Measurements from ENCODE around the gene ELMOD3. TPM values are rescaled to one million over a fixed set of nuclear protein-coding genes. Genes with fewer than 3 reads are reported as not detected.
"Not testable (repeated sequence)": the region's sequence is repeated elsewhere in the genome, so short reads cannot be mapped to it uniquely, and the experiment has no call there.

ELMOD3 gene
- total RNA-seq, 1 donor from 2014 or later: 10.4 TPM

- intact Hi-C loops (cut with micrococcal nuclease): no loop called here
- DNase-seq: no peak
- peak; percentile 3 for ATAC-seq
Observed at GRCh38 chr2:85435220-85435958, 80.8 kb downstream of the ELMOD3 start.

- ATAC-seq: no peak
- intact Hi-C loops (cut with micrococcal nuclease): no loop called here
- DNase-seq: no peak
Observed at GRCh38 chr2:85435981-85436835, 81.6 kb downstream of the ELMOD3 start.

GRCh38 chr2:85436836-85437487, 82.4 kb downstream of the ELMOD3 start:
- ATAC-seq (no peak), DNase-seq (no peak)
- intact Hi-C loops (cut with micrococcal nuclease): no loop called here

- intact Hi-C loops (cut with micrococcal nuclease): no loop called here
- ATAC-seq (peak; percentile 83), DNase-seq (peak; percentile 95)
Observed at GRCh38 chr2:85437488-85438200, 83.1 kb downstream of the ELMOD3 start.

- ATAC-seq: peak; percentile 25
- DNase-seq: peak; percentile 64
- intact Hi-C loops (cut with micrococcal nuclease): no loop called here
Observed at GRCh38 chr2:85438201-85439024, 83.8 kb downstream of the ELMOD3 start.

- ATAC-seq (no peak), DNase-seq (no peak)
- intact Hi-C loops (cut with micrococcal nuclease): no loop called here
Observed at GRCh38 chr2:85439025-85439472, 84.5 kb downstream of the ELMOD3 start.

- DNase-seq; intact Hi-C loops (cut with micrococcal nuclease); ATAC-seq: not testable (repeated sequence)
Observed at GRCh38 chr2:85439569-85439968, 85.0 kb downstream of the ELMOD3 start.

GRCh38 chr2:85439986-85440385, 85.4 kb downstream of the ELMOD3 start:
- no peak for DNase-seq
- intact Hi-C loops (cut with micrococcal nuclease): no loop called here
- ATAC-seq: no peak

- DNase-seq (no peak), ATAC-seq (no peak)
- intact Hi-C loops (cut with micrococcal nuclease): no loop called here
Observed at GRCh38 chr2:85440729-85441128, 86.2 kb downstream of the ELMOD3 start.

Other genes starting within 250 kb of the ELMOD3 start
- gene TCF7L1, start 221.4 kb upstream of the ELMOD3 start, total RNA-seq: 7.1 TPM
- gene TGOLN2, start 26.8 kb upstream of the ELMOD3 start, total RNA-seq: 66.9 TPM
- 31.2 TPM for gene RETSAT, start 241 bp upstream of the ELMOD3 start, total RNA-seq
- 6.1 TPM for gene CAPG, start 55.6 kb downstream of the ELMOD3 start, total RNA-seq
- not detected for gene SH2D6, start 63.9 kb downstream of the ELMOD3 start, total RNA-seq
- 130 TPM for gene MAT2A, start 184.4 kb downstream of the ELMOD3 start, total RNA-seq
- gene GGCX, start 206.7 kb downstream of the ELMOD3 start, total RNA-seq: 28.1 TPM
- gene VAMP8, start 222.8 kb downstream of the ELMOD3 start, total RNA-seq: 17.1 TPM
- gene VAMP5, start 229.7 kb downstream of the ELMOD3 start, total RNA-seq: 54.8 TPM
- gene RNF181, start 241.0 kb downstream of the ELMOD3 start, total RNA-seq: 89.9 TPM
- gene TMEM150A, start 247.9 kb downstream of the ELMOD3 start, total RNA-seq: 14.9 TPM